ENCODE measurements around the gene TMEFF1. TPM values are rescaled to one million over a fixed set of nuclear protein-coding genes. Genes with fewer than 3 reads are reported as not detected.

The TMEFF1 gene
- total RNA-seq, 4 donors from 2014 or later, result 8.4 TPM; not detected in 3

DNA sequence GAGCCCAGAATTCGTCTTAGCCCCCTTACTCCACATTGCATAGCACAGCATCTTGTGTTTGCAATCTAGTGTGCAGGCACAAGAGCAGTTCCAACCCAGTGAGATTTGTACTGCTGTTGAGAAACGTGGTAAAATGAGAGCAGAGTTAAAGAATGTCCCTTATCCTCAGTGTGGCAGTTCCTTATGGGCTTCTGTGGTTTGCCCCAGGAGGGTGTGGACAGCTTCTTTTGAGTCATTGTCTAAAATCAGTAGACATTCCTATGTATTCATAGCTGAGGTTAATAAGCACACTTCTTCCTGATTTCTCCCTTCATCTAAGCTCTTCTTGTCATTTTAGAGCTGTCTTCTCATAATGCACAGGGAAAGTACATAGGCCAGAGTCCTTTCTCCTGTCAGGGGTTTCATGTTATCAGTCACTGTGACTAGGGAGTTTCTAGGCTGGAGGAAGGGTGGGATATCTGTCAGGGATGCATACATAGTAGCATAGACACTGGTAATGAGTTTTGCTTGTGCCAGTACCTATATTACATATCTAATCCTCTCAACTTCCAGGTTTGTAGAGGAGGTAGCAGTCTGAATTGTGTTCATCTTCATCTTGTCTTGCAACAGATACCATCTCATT lies 102.9 kb downstream of the TMEFF1 start:
- no peaks in the 10 kb centered on the region for H3K27me3 ChIP-seq
- H3K36me3 ChIP-seq, result no peaks in the 10 kb centered on the region
- no peak overlapping the region for H3K4me3 ChIP-seq
- intact Hi-C loops (cut with DNase I; ENCODE audit: low total_unique reads), result no loop called here
- no peaks in the 10 kb centered on the region for H3K4me1 ChIP-seq
- DNase-seq, result no peak
- no peak for TF ChIP-seq POLR2A (IDR thresholded peaks at IDR 0.05)
- TF ChIP-seq, protein P1, sequence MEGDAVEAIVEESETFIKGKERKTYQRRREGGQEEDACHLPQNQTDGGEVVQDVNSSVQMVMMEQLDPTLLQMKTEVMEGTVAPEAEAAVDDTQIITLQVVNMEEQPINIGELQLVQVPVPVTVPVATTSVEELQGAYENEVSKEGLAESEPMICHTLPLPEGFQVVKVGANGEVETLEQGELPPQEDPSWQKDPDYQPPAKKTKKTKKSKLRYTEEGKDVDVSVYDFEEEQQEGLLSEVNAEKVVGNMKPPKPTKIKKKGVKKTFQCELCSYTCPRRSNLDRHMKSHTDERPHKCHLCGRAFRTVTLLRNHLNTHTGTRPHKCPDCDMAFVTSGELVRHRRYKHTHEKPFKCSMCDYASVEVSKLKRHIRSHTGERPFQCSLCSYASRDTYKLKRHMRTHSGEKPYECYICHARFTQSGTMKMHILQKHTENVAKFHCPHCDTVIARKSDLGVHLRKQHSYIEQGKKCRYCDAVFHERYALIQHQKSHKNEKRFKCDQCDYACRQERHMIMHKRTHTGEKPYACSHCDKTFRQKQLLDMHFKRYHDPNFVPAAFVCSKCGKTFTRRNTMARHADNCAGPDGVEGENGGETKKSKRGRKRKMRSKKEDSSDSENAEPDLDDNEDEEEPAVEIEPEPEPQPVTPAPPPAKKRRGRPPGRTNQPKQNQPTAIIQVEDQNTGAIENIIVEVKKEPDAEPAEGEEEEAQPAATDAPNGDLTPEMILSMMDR (IDR thresholded peaks at IDR 0.05), result no peak
- no peaks in the 10 kb centered on the region for H3K9me3 ChIP-seq
- no peak overlapping the region for H3K27ac ChIP-seq

DNA sequence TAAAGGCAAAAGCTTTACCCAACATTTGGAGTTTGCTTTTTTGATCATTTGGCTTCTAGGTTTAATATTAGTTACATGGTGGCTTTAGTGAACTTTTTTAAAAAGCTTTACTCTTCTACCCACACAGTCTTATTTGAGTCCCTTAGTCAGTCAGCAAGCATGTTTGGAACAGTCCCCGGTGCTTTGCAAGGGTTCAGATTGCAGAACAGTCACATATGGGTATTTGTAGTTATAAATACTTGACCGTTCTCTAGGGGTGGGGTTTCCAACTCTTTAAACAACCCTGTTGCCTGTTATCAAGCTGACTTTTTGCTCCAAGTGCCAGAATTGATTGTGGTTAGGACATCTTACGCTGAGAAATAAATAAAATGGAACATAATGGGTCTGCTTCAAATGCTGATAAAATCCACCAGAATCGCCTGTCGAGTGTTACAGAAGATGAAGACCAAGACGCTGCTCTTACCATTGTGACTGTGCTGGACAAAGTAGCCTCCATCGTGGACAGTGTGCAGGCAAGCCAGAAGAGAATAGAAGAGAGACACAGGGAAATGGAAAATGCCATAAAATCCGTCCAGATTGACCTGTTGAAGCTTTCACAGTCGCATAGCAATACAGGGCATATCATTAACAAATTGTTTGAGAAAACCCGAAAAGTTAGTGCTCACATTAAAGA lies 105.0 kb downstream of the TMEFF1 start, which contains the start of gene CAVIN4:
Gene CAVIN4, plus strand, starts transcription at position 304 of the 673 bp plus-strand sequence. Its CDS starts 65 bp downstream, at position 369.
- intact Hi-C loops (cut with DNase I; ENCODE audit: low total_unique reads), result no loop called here
- Histone ChIP-seq H3K36me3 (no peaks in the 10 kb centered on the region), H3K27ac (no peak within 1 kb of the TSS), H3K27me3 (no peaks in the 10 kb centered on the region), H3K9me3 (no peaks in the 10 kb centered on the region), H3K4me1 (no peaks in the 10 kb centered on the region), H3K4me3 (no peak within 1 kb of the TSS)
- DNase-seq, result no peak
- TF ChIP-seq POLR2A (IDR thresholded peaks at IDR 0.05), result no peak
- TF ChIP-seq, protein P1 (IDR thresholded peaks at IDR 0.05), result no peak

DNA sequence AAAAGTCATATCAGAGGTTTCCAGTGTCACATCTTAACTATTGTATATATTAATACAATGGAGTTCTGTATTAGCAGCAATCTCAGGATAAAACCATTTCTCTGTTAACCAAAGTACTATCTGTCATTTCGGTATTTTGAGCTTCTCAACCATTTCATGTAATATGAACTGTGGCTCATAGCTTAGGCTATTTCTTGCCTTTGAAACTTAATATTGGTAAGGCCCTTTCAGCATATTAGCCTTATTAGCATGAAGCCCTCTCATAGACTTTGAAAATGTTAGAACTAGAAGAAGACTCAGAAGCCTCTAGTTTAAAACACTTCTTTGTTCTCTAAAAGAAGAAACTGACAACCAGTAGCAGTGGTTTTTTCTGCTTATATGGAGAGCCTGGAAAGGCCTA lies 105.7 kb downstream of the TMEFF1 start:
- no peaks in the 10 kb centered on the region for H3K36me3 ChIP-seq
- TF ChIP-seq POLR2A (IDR thresholded peaks at IDR 0.05), result no peak
- TF ChIP-seq, protein P1 (IDR thresholded peaks at IDR 0.05), result no peak
- no peaks in the 10 kb centered on the region for H3K9me3 ChIP-seq
- H3K4me3 ChIP-seq, result no peak overlapping the region
- intact Hi-C loops (cut with DNase I; ENCODE audit: low total_unique reads), result no loop called here
- no peak for DNase-seq
- H3K27ac ChIP-seq, result no peak overlapping the region
- H3K4me1 ChIP-seq, result no peaks in the 10 kb centered on the region
- no peaks in the 10 kb centered on the region for H3K27me3 ChIP-seq

DNA sequence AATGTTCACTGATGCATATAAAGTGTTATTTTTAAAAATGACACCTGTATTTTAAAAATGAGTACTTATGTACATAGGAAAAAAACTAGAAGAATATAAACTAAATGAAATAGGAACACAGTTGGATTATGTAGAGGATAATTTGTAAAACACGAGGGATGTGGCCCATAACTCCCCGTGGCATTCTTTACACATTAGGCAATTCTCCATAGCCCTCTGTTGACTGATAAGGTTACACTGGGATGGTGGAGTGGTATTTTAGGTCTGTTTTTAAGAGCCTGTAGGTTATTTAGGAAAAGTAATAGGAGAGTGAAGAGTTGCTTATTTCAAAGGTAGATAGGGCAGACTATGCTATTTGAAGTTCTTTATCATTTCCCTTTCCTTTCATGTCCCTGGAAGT lies 106.7 kb downstream of the TMEFF1 start:
- no peak overlapping the region for H3K27ac ChIP-seq
- no peak overlapping the region for H3K4me3 ChIP-seq
- no peaks in the 10 kb centered on the region for H3K9me3 ChIP-seq
- no peak for DNase-seq
- intact Hi-C loops (cut with DNase I; ENCODE audit: low total_unique reads), result no loop called here
- no peaks in the 10 kb centered on the region for H3K4me1 ChIP-seq
- no peaks in the 10 kb centered on the region for H3K27me3 ChIP-seq
- H3K36me3 ChIP-seq, result no peaks in the 10 kb centered on the region
- TF ChIP-seq, protein P1 (IDR thresholded peaks at IDR 0.05), result no peak
- no peak for TF ChIP-seq POLR2A (IDR thresholded peaks at IDR 0.05)

DNA sequence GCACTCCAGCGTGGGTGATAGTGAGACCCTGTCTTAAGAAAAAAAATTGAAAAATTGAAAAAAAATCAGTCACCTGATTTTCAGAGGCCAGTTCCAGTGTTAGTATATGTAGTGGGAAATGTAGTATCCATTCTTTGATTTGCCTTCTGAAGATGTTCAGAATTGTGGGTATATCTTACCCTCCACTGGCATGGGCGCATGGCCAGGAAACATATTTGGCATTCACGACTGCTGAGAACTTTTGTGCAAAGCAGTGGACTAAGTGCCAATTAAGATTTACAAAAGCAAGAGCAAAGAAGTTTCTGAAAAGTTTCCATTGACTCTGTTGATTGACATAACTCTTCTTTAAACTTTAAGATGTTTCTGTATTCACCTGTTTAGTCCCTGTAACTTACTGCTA lies 107.3 kb downstream of the TMEFF1 start:
- no peak overlapping the region for H3K4me3 ChIP-seq
- no peaks in the 10 kb centered on the region for H3K36me3 ChIP-seq
- no peaks in the 10 kb centered on the region for H3K9me3 ChIP-seq
- no peak for TF ChIP-seq POLR2A (IDR thresholded peaks at IDR 0.05)
- no peaks in the 10 kb centered on the region for H3K4me1 ChIP-seq
- H3K27me3 ChIP-seq, result no peaks in the 10 kb centered on the region
- DNase-seq, result no peak
- intact Hi-C loops (cut with DNase I; ENCODE audit: low total_unique reads), result no loop called here
- H3K27ac ChIP-seq, result no peak overlapping the region
